Measurements from ENCODE around the gene SIDT1.
A peak's percentile ranks its signal among the peaks of the same experiment; 100 is the strongest.

Gene SIDT1

GRCh38 chr3:113531826-113532697 lies at the start of gene SIDT1:
SIDT1 (plus strand) TSS chr3:113532555; CDS start chr3:113533022, 467 bp downstream.
- no peak within 1 kb of the TSS for H3K27ac ChIP-seq (ENCODE audit: low read length)
- H3K9me3 ChIP-seq (ENCODE audit: control insufficient read depth, insufficient read depth, low read length) = no peaks in the 10 kb centered on the region
- no peaks in the 10 kb centered on the region for H3K36me3 ChIP-seq (ENCODE audit: control insufficient read depth, insufficient read depth, low read length)
- DNase-seq (ENCODE audit: low read depth, low spot score) = no peak
- peak within 1 kb of the TSS; percentile 52; the same call in 1 of the 2 replicates for H3K4me3 ChIP-seq (ENCODE audit: low read length)
- WGBS (ENCODE audit: insufficient coverage, insufficient read length) = 100% methylated on average over 1 of the region's 18 CpGs
- H3K27me3 ChIP-seq (ENCODE audit: control insufficient read depth, insufficient read depth, low read length) = peaks cover 40% of the 10 kb centered on the region
- H3K4me1 ChIP-seq (ENCODE audit: control insufficient read depth, insufficient read depth, low read length) = no peaks in the 10 kb centered on the region

- Histone ChIP-seq H3K4me1 (ENCODE audit: control insufficient read depth, insufficient read depth, low read length) (no peaks in the 10 kb centered on the region), H3K27me3 (ENCODE audit: control insufficient read depth, insufficient read depth, low read length) (no peaks in the 10 kb centered on the region), H3K9me3 (ENCODE audit: control insufficient read depth, insufficient read depth, low read length) (no peaks in the 10 kb centered on the region), H3K4me3 (ENCODE audit: low read length) (no peak overlapping the region), H3K36me3 (ENCODE audit: control insufficient read depth, insufficient read depth, low read length) (no peaks in the 10 kb centered on the region), H3K27ac (ENCODE audit: low read length) (no peak overlapping the region)
- no CpG with 5 or more reads among the region's 8 CpGs for WGBS (ENCODE audit: insufficient coverage, insufficient read length)
- no peak for DNase-seq (ENCODE audit: low read depth, low spot score)
These were observed 47.2 kb upstream of the SIDT1 start for GRCh38 chr3:113485161-113485609.

- Histone ChIP-seq H3K36me3 (ENCODE audit: control insufficient read depth, insufficient read depth, low read length) (no peaks in the 10 kb centered on the region), H3K9me3 (ENCODE audit: control insufficient read depth, insufficient read depth, low read length) (no peaks in the 10 kb centered on the region), H3K27ac (ENCODE audit: low read length) (no peak overlapping the region), H3K4me1 (ENCODE audit: control insufficient read depth, insufficient read depth, low read length) (no peaks in the 10 kb centered on the region), H3K27me3 (ENCODE audit: control insufficient read depth, insufficient read depth, low read length) (no peaks in the 10 kb centered on the region), H3K4me3 (ENCODE audit: low read length) (no peak overlapping the region)
- WGBS (ENCODE audit: insufficient coverage, insufficient read length) = no CpG with 5 or more reads among the region's 2 CpGs
- no peak for DNase-seq (ENCODE audit: low read depth, low spot score)
These were observed 37.3 kb upstream of the SIDT1 start for GRCh38 chr3:113495035-113495434.

- Histone ChIP-seq H3K36me3 (ENCODE audit: control insufficient read depth, insufficient read depth, low read length) (no peaks in the 10 kb centered on the region), H3K4me1 (ENCODE audit: control insufficient read depth, insufficient read depth, low read length) (no peaks in the 10 kb centered on the region), H3K27ac (ENCODE audit: low read length) (no peak overlapping the region), H3K27me3 (ENCODE audit: control insufficient read depth, insufficient read depth, low read length) (no peaks in the 10 kb centered on the region), H3K9me3 (ENCODE audit: control insufficient read depth, insufficient read depth, low read length) (no peaks in the 10 kb centered on the region), H3K4me3 (ENCODE audit: low read length) (no peak overlapping the region)
- no peak for DNase-seq (ENCODE audit: low read depth, low spot score)
These were observed 35.4 kb upstream of the SIDT1 start for GRCh38 chr3:113496924-113497323.

- H3K27ac ChIP-seq (ENCODE audit: low read length) = no peak overlapping the region
- H3K27me3 ChIP-seq (ENCODE audit: control insufficient read depth, insufficient read depth, low read length) = peaks cover 1% of the 10 kb centered on the region; the same call in 1 of the 2 replicates
- H3K36me3 ChIP-seq (ENCODE audit: control insufficient read depth, insufficient read depth, low read length) = 0 out of 2 replicates have a peak, but pooled peaks cover 2% of the 10 kb centered on the region
- H3K9me3 ChIP-seq (ENCODE audit: control insufficient read depth, insufficient read depth, low read length) = no peaks in the 10 kb centered on the region
- WGBS (ENCODE audit: insufficient coverage, insufficient read length) = no CpG with 5 or more reads among the region's 5 CpGs
- no peaks in the 10 kb centered on the region for H3K4me1 ChIP-seq (ENCODE audit: control insufficient read depth, insufficient read depth, low read length)
- H3K4me3 ChIP-seq (ENCODE audit: low read length) = no peak overlapping the region
- no peak for DNase-seq (ENCODE audit: low read depth, low spot score)
These were observed 33.9 kb upstream of the SIDT1 start for GRCh38 chr3:113498221-113499005.

GRCh38 chr3:113499081-113499480 lies 33.3 kb upstream of the SIDT1 start:
- DNase-seq (ENCODE audit: low read depth, low spot score) = no peak
- no peaks in the 10 kb centered on the region for H3K4me1 ChIP-seq (ENCODE audit: control insufficient read depth, insufficient read depth, low read length)
- H3K9me3 ChIP-seq (ENCODE audit: control insufficient read depth, insufficient read depth, low read length) = no peaks in the 10 kb centered on the region
- H3K36me3 ChIP-seq (ENCODE audit: control insufficient read depth, insufficient read depth, low read length) = 0 out of 2 replicates have a peak, but pooled peaks cover 2% of the 10 kb centered on the region
- H3K27ac ChIP-seq (ENCODE audit: low read length) = no peak overlapping the region
- H3K27me3 ChIP-seq (ENCODE audit: control insufficient read depth, insufficient read depth, low read length) = peaks cover 1% of the 10 kb centered on the region; the same call in 1 of the 2 replicates
- no peak overlapping the region for H3K4me3 ChIP-seq (ENCODE audit: low read length)
- no CpG with 5 or more reads among the region's 1 CpG for WGBS (ENCODE audit: insufficient coverage, insufficient read length)

GRCh38 chr3:113501597-113501996 lies 30.8 kb upstream of the SIDT1 start:
- Histone ChIP-seq H3K4me3 (ENCODE audit: low read length) (no peak overlapping the region), H3K27ac (ENCODE audit: low read length) (no peak overlapping the region), H3K4me1 (ENCODE audit: control insufficient read depth, insufficient read depth, low read length) (no peaks in the 10 kb centered on the region), H3K27me3 (ENCODE audit: control insufficient read depth, insufficient read depth, low read length) (peaks cover 1% of the 10 kb centered on the region; the same call in 1 of the 2 replicates), H3K36me3 (ENCODE audit: control insufficient read depth, insufficient read depth, low read length) (0 out of 2 replicates have a peak, but pooled peaks cover 2% of the 10 kb centered on the region), H3K9me3 (ENCODE audit: control insufficient read depth, insufficient read depth, low read length) (no peaks in the 10 kb centered on the region)
- WGBS (ENCODE audit: insufficient coverage, insufficient read length) = no CpG with 5 or more reads among the region's 2 CpGs
- no peak for DNase-seq (ENCODE audit: low read depth, low spot score)

- peaks cover 1% of the 10 kb centered on the region; the same call in 1 of the 2 replicates for H3K27me3 ChIP-seq (ENCODE audit: control insufficient read depth, insufficient read depth, low read length)
- no peaks in the 10 kb centered on the region for H3K4me1 ChIP-seq (ENCODE audit: control insufficient read depth, insufficient read depth, low read length)
- no peaks in the 10 kb centered on the region for H3K9me3 ChIP-seq (ENCODE audit: control insufficient read depth, insufficient read depth, low read length)
- H3K27ac ChIP-seq (ENCODE audit: low read length) = no peak overlapping the region
- H3K4me3 ChIP-seq (ENCODE audit: low read length) = no peak overlapping the region
- no CpG with 5 or more reads among the region's 3 CpGs for WGBS (ENCODE audit: insufficient coverage, insufficient read length)
- no peak for DNase-seq (ENCODE audit: low read depth, low spot score)
- H3K36me3 ChIP-seq (ENCODE audit: control insufficient read depth, insufficient read depth, low read length) = 0 out of 2 replicates have a peak, but pooled peaks cover 2% of the 10 kb centered on the region
These were observed 26.5 kb upstream of the SIDT1 start for GRCh38 chr3:113505867-113506266.

- Histone ChIP-seq H3K36me3 (ENCODE audit: control insufficient read depth, insufficient read depth, low read length) (no peaks in the 10 kb centered on the region), H3K4me3 (ENCODE audit: low read length) (no peak overlapping the region), H3K27me3 (ENCODE audit: control insufficient read depth, insufficient read depth, low read length) (no peaks in the 10 kb centered on the region), H3K9me3 (ENCODE audit: control insufficient read depth, insufficient read depth, low read length) (no peaks in the 10 kb centered on the region), H3K27ac (ENCODE audit: low read length) (no peak overlapping the region), H3K4me1 (ENCODE audit: control insufficient read depth, insufficient read depth, low read length) (no peaks in the 10 kb centered on the region)
- no peak for DNase-seq (ENCODE audit: low read depth, low spot score)
- WGBS (ENCODE audit: insufficient coverage, insufficient read length) = no CpG with 5 or more reads among the region's 4 CpGs
These were observed 24.8 kb upstream of the SIDT1 start for GRCh38 chr3:113507501-113508067.

GRCh38 chr3:113508966-113509365 lies 23.4 kb upstream of the SIDT1 start:
- H3K4me3 ChIP-seq (ENCODE audit: low read length) = no peak overlapping the region
- no peaks in the 10 kb centered on the region for H3K27me3 ChIP-seq (ENCODE audit: control insufficient read depth, insufficient read depth, low read length)
- no peak for DNase-seq (ENCODE audit: low read depth, low spot score)
- H3K4me1 ChIP-seq (ENCODE audit: control insufficient read depth, insufficient read depth, low read length) = no peaks in the 10 kb centered on the region
- H3K36me3 ChIP-seq (ENCODE audit: control insufficient read depth, insufficient read depth, low read length) = no peaks in the 10 kb centered on the region
- no CpG with 5 or more reads among the region's 1 CpG for WGBS (ENCODE audit: insufficient coverage, insufficient read length)
- H3K9me3 ChIP-seq (ENCODE audit: control insufficient read depth, insufficient read depth, low read length) = no peaks in the 10 kb centered on the region
- no peak overlapping the region for H3K27ac ChIP-seq (ENCODE audit: low read length)
